Inflammatory macrophage treated with lipopolysaccharide for 1 hour (primary cell): ENCODE measurements around the gene ZDBF2.
"Not testable (repeated sequence)": the region's sequence is repeated elsewhere in the genome, so short reads cannot be mapped to it uniquely, and the experiment has no call there.

Experiments
- DNase-seq, 2 donors: peaks; one replicate each; pipeline ENCODE4 v3.0.0-alpha.2; 2020 to 2022

Gene ZDBF2

GRCh38 chr2:206324869-206325268 is 50.4 kb downstream of the ZDBF2 start:
- no peak for DNase-seq

- no peak for DNase-seq
Observed at GRCh38 chr2:206328974-206329373, 54.5 kb downstream of the ZDBF2 start.

- DNase-seq: no peak
Observed at GRCh38 chr2:206336861-206337260, 62.4 kb downstream of the ZDBF2 start.

GRCh38 chr2:206337956-206338355 is 63.5 kb downstream of the ZDBF2 start:
- no peak for DNase-seq

GRCh38 chr2:206341396-206341795 is 66.9 kb downstream of the ZDBF2 start:
- DNase-seq: no peak

GRCh38 chr2:206343144-206343543 is 68.7 kb downstream of the ZDBF2 start:
- DNase-seq: no peak

GRCh38 chr2:206343816-206344215 is 69.4 kb downstream of the ZDBF2 start:
- DNase-seq: no peak

- DNase-seq: no peak
Observed at GRCh38 chr2:206345606-206346005, 71.1 kb downstream of the ZDBF2 start.

- DNase-seq: no peak
Observed at GRCh38 chr2:206349375-206349774, 74.9 kb downstream of the ZDBF2 start.

GRCh38 chr2:206352571-206352970 is 78.1 kb downstream of the ZDBF2 start:
- DNase-seq: no peak

- DNase-seq: no peak
Observed at GRCh38 chr2:206353685-206354084, 79.2 kb downstream of the ZDBF2 start.

- no peak for DNase-seq
Observed at GRCh38 chr2:206354129-206354528, 79.7 kb downstream of the ZDBF2 start.

- not testable (repeated sequence) for DNase-seq
Observed at GRCh38 chr2:206356840-206357239, 82.4 kb downstream of the ZDBF2 start.

- not testable (repeated sequence) for DNase-seq
Observed at GRCh38 chr2:206360840-206361239, 86.4 kb downstream of the ZDBF2 start.

- DNase-seq: no peak
Observed at GRCh38 chr2:206361407-206362045, 87.1 kb downstream of the ZDBF2 start.
